Kidney tubule cell (primary cell): ENCODE measurements around the gene ASAP2.

Experiments
- DNase-seq: peaks from one replicate; pipeline ENCODE4 v3.0.0-alpha.2; 2018; ENCODE audit warnings: low spot score

ASAP2 gene

GRCh38 chr2:9297156-9297555 lies 90.5 kb downstream of the ASAP2 start:
- no peak for DNase-seq

- DNase-seq: no peak
These were observed 91.2 kb downstream of the ASAP2 start for GRCh38 chr2:9297807-9298206.

- no peak for DNase-seq
These were observed 92.0 kb downstream of the ASAP2 start for GRCh38 chr2:9298583-9298982.

- DNase-seq: no peak
These were observed 92.8 kb downstream of the ASAP2 start for GRCh38 chr2:9299161-9300100.

DNA sequence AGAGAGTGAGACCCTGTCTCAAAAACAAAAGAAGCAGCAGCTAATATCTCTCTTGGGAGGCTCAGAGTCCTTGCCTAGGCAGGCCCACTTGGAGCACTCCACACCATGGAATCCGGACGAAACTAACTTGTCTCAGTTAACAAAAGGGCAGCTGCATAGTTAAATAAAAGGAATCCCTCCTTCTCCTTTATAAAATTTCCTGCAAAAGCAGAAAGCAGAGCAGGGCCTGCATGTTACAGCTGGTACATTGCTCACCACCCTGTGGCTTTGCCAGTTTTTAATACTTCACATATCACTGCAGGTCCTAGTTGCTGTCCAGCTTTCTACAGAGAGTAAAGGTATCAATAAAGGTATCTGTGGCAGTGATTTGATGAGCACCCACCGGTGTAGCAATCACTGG lies 93.6 kb downstream of the ASAP2 start:
- no peak for DNase-seq

DNA sequence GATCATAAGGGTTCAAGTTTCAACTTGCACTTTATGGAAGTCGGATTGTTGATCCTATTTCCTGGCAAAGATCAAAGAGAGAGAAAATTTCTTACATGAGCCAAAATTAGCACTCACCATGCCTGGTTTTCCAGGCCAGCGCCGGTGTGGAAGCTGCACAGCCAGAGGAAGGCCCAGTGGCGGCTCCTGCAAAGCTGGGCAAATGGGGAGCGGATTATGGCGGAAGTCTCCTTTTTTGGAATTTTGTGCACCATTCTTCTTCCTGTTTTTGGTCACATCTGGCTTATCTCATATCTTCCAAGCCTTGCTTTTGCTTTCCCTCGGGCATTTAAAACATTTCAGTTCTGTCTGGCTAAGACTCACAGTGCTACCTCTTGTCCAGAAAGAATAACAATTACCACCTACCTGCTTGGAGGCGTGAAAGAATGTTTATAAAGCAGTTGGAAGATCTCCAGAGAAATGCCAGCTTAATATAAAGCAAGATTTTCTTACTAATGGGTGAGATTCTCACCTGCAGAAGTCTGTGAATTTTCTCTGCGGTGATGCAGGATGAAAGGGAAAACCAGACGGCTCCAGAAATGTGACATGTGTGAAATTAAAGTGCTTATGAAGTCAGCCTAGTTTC lies 94.3 kb downstream of the ASAP2 start:
- DNase-seq: no peak

GRCh38 chr2:9302755-9303154 lies 96.1 kb downstream of the ASAP2 start:
- DNase-seq: no peak

GRCh38 chr2:9303528-9304225 lies 97.1 kb downstream of the ASAP2 start:
- no peak for DNase-seq

GRCh38 chr2:9306911-9307310 lies 100.3 kb downstream of the ASAP2 start:
- peak; percentile 77 for DNase-seq

DNA sequence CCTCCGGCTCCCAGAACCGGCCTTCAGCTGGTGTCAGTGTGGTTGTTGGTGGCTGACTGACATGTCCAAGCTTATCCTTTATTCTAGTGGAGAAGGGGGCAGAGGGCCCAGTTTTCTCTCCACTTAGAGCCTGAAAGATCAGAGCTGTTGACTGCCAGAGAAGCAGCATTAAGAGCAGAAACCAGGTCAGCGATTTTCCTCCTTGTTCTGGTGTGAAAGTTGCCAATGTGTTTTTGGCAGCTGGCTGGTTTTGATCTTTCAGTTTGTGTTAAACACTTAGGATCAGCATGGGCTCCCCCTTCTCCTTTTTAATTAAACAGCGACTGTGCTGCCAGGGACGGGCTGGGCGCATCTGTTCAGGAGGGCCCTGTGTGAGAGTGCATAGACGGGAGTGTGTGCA lies 100.9 kb downstream of the ASAP2 start:
- DNase-seq: no peak

- DNase-seq: peak; percentile 52
These were observed 101.8 kb downstream of the ASAP2 start for GRCh38 chr2:9308186-9308955.

DNA sequence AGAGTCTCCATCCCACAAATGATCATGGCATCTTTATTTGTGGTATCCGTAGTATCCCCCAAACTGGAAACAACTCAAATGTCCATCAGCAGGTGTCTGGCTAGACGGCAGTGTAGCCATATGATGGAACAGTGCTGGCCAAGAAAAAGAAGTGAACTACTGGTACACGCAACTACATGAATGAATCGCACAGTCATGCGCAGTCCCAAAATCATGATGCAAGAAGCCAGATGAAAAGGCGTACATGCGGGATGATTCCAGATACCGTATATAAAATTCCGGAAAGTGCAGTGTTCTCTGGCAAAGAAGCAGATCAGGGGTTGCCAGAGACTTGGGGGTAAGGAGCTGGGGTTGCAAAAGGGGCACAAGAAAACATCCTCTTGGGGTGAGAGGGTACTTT lies 102.5 kb downstream of the ASAP2 start:
- DNase-seq: no peak

GRCh38 chr2:9310377-9310776 lies 103.8 kb downstream of the ASAP2 start:
- peak; percentile 91 for DNase-seq

DNA sequence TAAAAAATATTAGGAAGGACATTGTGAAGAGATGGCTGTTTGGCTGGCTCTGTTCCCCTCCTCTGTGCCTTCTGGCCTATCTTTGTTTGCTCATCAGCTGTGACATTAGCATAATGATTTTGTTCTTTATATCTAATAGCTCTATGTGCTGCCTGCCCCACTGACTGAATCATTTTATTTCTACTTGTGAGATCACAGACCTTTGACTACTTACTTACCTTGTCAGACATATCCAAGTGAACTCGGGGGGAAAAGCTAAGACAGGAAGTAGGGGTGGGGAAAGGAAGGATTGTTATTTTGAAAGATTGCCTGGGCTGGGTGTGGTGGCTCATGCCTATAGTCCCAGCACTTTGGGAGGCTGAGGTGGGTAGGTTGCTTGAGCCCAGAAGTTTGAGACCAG lies 104.2 kb downstream of the ASAP2 start:
- peak; percentile 76 for DNase-seq

DNA sequence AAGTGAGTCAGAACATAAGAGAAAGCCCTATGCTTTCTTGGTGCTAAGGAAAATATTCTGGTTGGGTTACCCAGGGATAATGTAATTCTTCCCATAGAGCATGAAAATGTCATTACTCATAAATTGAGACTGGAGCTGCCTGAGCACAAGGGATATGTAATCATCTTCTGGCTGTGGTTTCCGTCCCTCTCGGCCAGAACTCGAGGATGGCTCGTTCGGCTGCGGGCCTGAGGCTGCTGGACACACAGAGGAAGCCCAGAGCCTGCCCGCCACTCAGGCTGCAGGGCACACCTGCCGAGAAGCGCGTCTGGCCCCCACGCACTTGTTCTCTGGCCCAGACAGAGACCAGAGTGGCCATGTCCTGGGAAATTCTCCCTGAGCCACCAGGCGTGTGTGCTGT lies 104.9 kb downstream of the ASAP2 start:
- DNase-seq: peak; percentile 88

- DNase-seq: no peak
These were observed 106.0 kb downstream of the ASAP2 start for GRCh38 chr2:9312591-9312990.

DNA sequence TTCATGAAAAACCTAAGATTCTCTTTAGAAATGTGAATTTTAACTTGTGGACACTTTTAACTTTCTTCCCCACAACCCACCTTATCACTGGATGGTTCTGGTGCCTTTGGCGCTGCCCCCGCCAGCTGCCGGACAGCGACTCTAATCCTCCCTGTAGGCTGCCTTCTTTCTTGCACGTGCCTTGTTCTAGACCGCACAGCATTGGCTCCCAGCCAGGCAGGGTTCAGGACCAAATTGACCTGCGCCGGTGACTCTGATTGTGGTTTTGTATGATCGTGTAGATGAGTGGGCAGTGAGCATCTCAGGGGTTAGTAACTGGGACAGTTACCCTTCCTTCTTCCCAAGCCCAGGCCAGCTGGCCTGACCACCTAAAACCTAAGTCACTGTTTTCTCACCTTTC lies 106.8 kb downstream of the ASAP2 start:
- peak; percentile 76 for DNase-seq

- DNase-seq: peak; percentile 96
These were observed 108.8 kb downstream of the ASAP2 start for GRCh38 chr2:9315280-9315847.

- DNase-seq: no peak
These were observed 110.9 kb downstream of the ASAP2 start for GRCh38 chr2:9317559-9317958.

- peak; percentile 66 for DNase-seq
These were observed 112.1 kb downstream of the ASAP2 start for GRCh38 chr2:9318461-9319337.

- no peak for DNase-seq
These were observed 112.7 kb downstream of the ASAP2 start for GRCh38 chr2:9319338-9319715.
